ENCODE data around the gene CNKSR1.
"Not testable (repeated sequence)": the region's sequence is repeated elsewhere in the genome, so short reads cannot be mapped to it uniquely, and the experiment has no call there.

Gene CNKSR1

GRCh38 chr1:26212726-26213125, 35.4 kb downstream of the CNKSR1 start:
- in situ Hi-C loops (cut with MboI; ENCODE audit: low sequenced_read_pairs) = no loop called here
- Histone ChIP-seq H3K4me1 (peaks cover 9% of the 10 kb centered on the region), H3K4me3 (no peak overlapping the region), H3K9me3 (no peaks in the 10 kb centered on the region), H3K27me3 (ENCODE audit: low read depth) (no peaks in the 10 kb centered on the region), H3K36me3 (replicated peaks) (no peaks in the 10 kb centered on the region)
- no peak for DNase-seq (ENCODE audit: low spot score in 2 of 2)

- Histone ChIP-seq H3K27me3 (ENCODE audit: low read depth) (no peaks in the 10 kb centered on the region), H3K9me3 (no peaks in the 10 kb centered on the region), H3K4me3 (no peak overlapping the region), H3K4me1 (peaks cover 9% of the 10 kb centered on the region), H3K36me3 (replicated peaks) (no peaks in the 10 kb centered on the region)
- DNase-seq (ENCODE audit: low spot score in 2 of 2) = no peak
- in situ Hi-C loops (cut with MboI; ENCODE audit: low sequenced_read_pairs) = no loop called here
Observed at GRCh38 chr1:26213335-26213905, 36.1 kb downstream of the CNKSR1 start.

- Histone ChIP-seq H3K27me3 (ENCODE audit: low read depth) (no peaks in the 10 kb centered on the region), H3K4me3 (no peak overlapping the region), H3K4me1 (peaks cover 9% of the 10 kb centered on the region), H3K9me3 (no peaks in the 10 kb centered on the region), H3K36me3 (replicated peaks) (no peaks in the 10 kb centered on the region)
- in situ Hi-C loops (cut with MboI; ENCODE audit: low sequenced_read_pairs) = no loop called here
- DNase-seq (ENCODE audit: low spot score in 2 of 2) = no peak
Observed at GRCh38 chr1:26215246-26215645, 38.0 kb downstream of the CNKSR1 start.

- H3K36me3 ChIP-seq (replicated peaks) = no peaks in the 10 kb centered on the region
- H3K4me1 ChIP-seq = peaks cover 9% of the 10 kb centered on the region
- no peak overlapping the region for H3K4me3 ChIP-seq
- in situ Hi-C loops (cut with MboI; ENCODE audit: low sequenced_read_pairs) = no loop called here
- H3K27me3 ChIP-seq (ENCODE audit: low read depth) = no peaks in the 10 kb centered on the region
- no peaks in the 10 kb centered on the region for H3K9me3 ChIP-seq
- DNase-seq (ENCODE audit: low spot score in 2 of 2) = no peak
Observed at GRCh38 chr1:26218906-26219494, 41.7 kb downstream of the CNKSR1 start.

GRCh38 chr1:26220199-26220912, 43.1 kb downstream of the CNKSR1 start:
- in situ Hi-C loops (cut with MboI; ENCODE audit: low sequenced_read_pairs) = no loop called here
- H3K4me3 ChIP-seq = no peak overlapping the region
- H3K36me3 ChIP-seq (replicated peaks) = no peaks in the 10 kb centered on the region
- no peaks in the 10 kb centered on the region for H3K27me3 ChIP-seq (ENCODE audit: low read depth)
- no peak for DNase-seq (ENCODE audit: low spot score in 2 of 2)
- H3K4me1 ChIP-seq = peaks cover 9% of the 10 kb centered on the region
- H3K9me3 ChIP-seq = no peaks in the 10 kb centered on the region

GRCh38 chr1:26221094-26221493, 43.8 kb downstream of the CNKSR1 start:
- no peak overlapping the region for H3K4me3 ChIP-seq
- no peaks in the 10 kb centered on the region for H3K36me3 ChIP-seq (replicated peaks)
- no peaks in the 10 kb centered on the region for H3K27me3 ChIP-seq (ENCODE audit: low read depth)
- DNase-seq (ENCODE audit: low spot score in 2 of 2) = no peak
- H3K9me3 ChIP-seq = no peaks in the 10 kb centered on the region
- peaks cover 9% of the 10 kb centered on the region for H3K4me1 ChIP-seq
- in situ Hi-C loops (cut with MboI; ENCODE audit: low sequenced_read_pairs) = no loop called here

- no peaks in the 10 kb centered on the region for H3K27me3 ChIP-seq (ENCODE audit: low read depth)
- H3K4me1 ChIP-seq = no peaks in the 10 kb centered on the region; the same call in 1 of the 2 replicates
- no peak for DNase-seq (ENCODE audit: low spot score in 2 of 2)
- H3K9me3 ChIP-seq = no peaks in the 10 kb centered on the region
- in situ Hi-C loops (cut with MboI; ENCODE audit: low sequenced_read_pairs) = no loop called here
- H3K4me3 ChIP-seq = no peak overlapping the region
- no peaks in the 10 kb centered on the region for H3K36me3 ChIP-seq (replicated peaks)
Observed at GRCh38 chr1:26224606-26225005, 47.3 kb downstream of the CNKSR1 start.

GRCh38 chr1:26225033-26225831, 47.9 kb downstream of the CNKSR1 start:
- H3K4me3 ChIP-seq = no peak overlapping the region
- no peaks in the 10 kb centered on the region for H3K27me3 ChIP-seq (ENCODE audit: low read depth)

GRCh38 chr1:26230682-26231081, 53.4 kb downstream of the CNKSR1 start:
- in situ Hi-C loops (cut with MboI; ENCODE audit: low sequenced_read_pairs); H3K4me3 ChIP-seq; H3K9me3 ChIP-seq; H3K27me3 ChIP-seq (ENCODE audit: low read depth); H3K36me3 ChIP-seq (replicated peaks); DNase-seq (ENCODE audit: low spot score in 2 of 2); H3K4me1 ChIP-seq: not testable (repeated sequence)

More at GRCh38 chr1:26225033-26225831, 47.9 kb downstream of the CNKSR1 start:
- in situ Hi-C loops (cut with MboI; ENCODE audit: low sequenced_read_pairs) = no loop called here
- H3K4me1 ChIP-seq = no peaks in the 10 kb centered on the region; the same call in 1 of the 2 replicates
- no peaks in the 10 kb centered on the region for H3K9me3 ChIP-seq
- H3K36me3 ChIP-seq (replicated peaks) = no peaks in the 10 kb centered on the region
- no peak for DNase-seq (ENCODE audit: low spot score in 2 of 2)

- Histone ChIP-seq H3K4me3 (peak within 1 kb of the TSS; percentile 90), H3K4me1 (peaks cover 36% of the 10 kb centered on the region), H3K36me3 (replicated peaks) (no peaks in the 10 kb centered on the region), H3K27me3 (ENCODE audit: low read depth) (no peaks in the 10 kb centered on the region), H3K9me3 (no peaks in the 10 kb centered on the region)
- in situ Hi-C loops (cut with MboI; ENCODE audit: low sequenced_read_pairs) = no loop called here
- peak; percentile 95 to 98 for DNase-seq (ENCODE audit: low spot score in 2 of 2)
Observed at GRCh38 chr1:26233903-26234643, 56.8 kb downstream of the CNKSR1 start, which contains the start of gene CEP85. TSS of gene CEP85 (plus strand) at chr1:26234200. CDS start at chr1:26239784, 5,584 bp downstream.

- in situ Hi-C loops (cut with MboI; ENCODE audit: low sequenced_read_pairs) = no loop called here
- no peaks in the 10 kb centered on the region for H3K27me3 ChIP-seq (ENCODE audit: low read depth)
- DNase-seq (ENCODE audit: low spot score in 2 of 2) = peak; percentile 7 to 46
- H3K36me3 ChIP-seq (replicated peaks) = no peaks in the 10 kb centered on the region
- H3K4me3 ChIP-seq = peak overlapping the region; percentile 90
- H3K9me3 ChIP-seq = no peaks in the 10 kb centered on the region
- peaks cover 44% of the 10 kb centered on the region for H3K4me1 ChIP-seq
Observed at GRCh38 chr1:26234644-26235370, 57.5 kb downstream of the CNKSR1 start.

GRCh38 chr1:26237230-26237966, 60.1 kb downstream of the CNKSR1 start:
- Histone ChIP-seq H3K36me3 (replicated peaks) (peaks cover 6% of the 10 kb centered on the region; the same call in 1 of the 2 replicates), H3K4me3 (0 out of 2 replicates have a peak overlapping the region, but pooled peaks have one; percentile 0), H3K9me3 (no peaks in the 10 kb centered on the region), H3K4me1 (peaks cover 51% of the 10 kb centered on the region), H3K27me3 (ENCODE audit: low read depth) (no peaks in the 10 kb centered on the region)
- in situ Hi-C loops (cut with MboI; ENCODE audit: low sequenced_read_pairs) = no loop called here
- peak in 1 of 2 experiments; percentile 61 for DNase-seq (ENCODE audit: low spot score in 2 of 2)

All from HAP-1 (cell line).